22Rv1 (cell line): Measurements from ENCODE around the gene TMEM11.

Experiments
- H3K27ac ChIP-seq: fragments of 450-650 bp; 2 replicates; pipeline ENCODE4 v1.5.1; 2017
- CTCF ChIP-seq: fragments of 450-650 bp; IDR thresholded peaks from 2 replicates; pipeline ENCODE4 v1.5.1; 2017; ENCODE audit warnings: mild to moderate bottlenecking
- ZFX ChIP-seq: fragments of 450-650 bp; IDR thresholded peaks from 2 replicates; pipeline ENCODE4 v1.6.1; 2017; ENCODE audit warnings: antibody characterized with exemption, borderline replicate concordance

Gene TMEM11

GRCh38 chr17:21247552-21248258 lies 33.7 kb upstream of the TMEM11 start:
- TF ChIP-seq ZFX = no peak
- no peak for TF ChIP-seq CTCF
- no peak overlapping the region for H3K27ac ChIP-seq

GRCh38 chr17:21246698-21247097 lies 32.7 kb upstream of the TMEM11 start:
- no peak overlapping the region for H3K27ac ChIP-seq
- no peak for TF ChIP-seq ZFX
- no peak for TF ChIP-seq CTCF

GRCh38 chr17:21245639-21246084 lies 31.7 kb upstream of the TMEM11 start:
- TF ChIP-seq ZFX = no peak
- TF ChIP-seq CTCF = no peak
- no peak overlapping the region for H3K27ac ChIP-seq

GRCh38 chr17:21243516-21244303 lies 29.7 kb upstream of the TMEM11 start:
- TF ChIP-seq ZFX = no peak
- no peak for TF ChIP-seq CTCF
- no peak overlapping the region for H3K27ac ChIP-seq

- no peak overlapping the region for H3K27ac ChIP-seq
- TF ChIP-seq ZFX (no peak), CTCF (no peak)
These were observed 29.0 kb upstream of the TMEM11 start for GRCh38 chr17:21242780-21243515.

- no peak overlapping the region for H3K27ac ChIP-seq
- TF ChIP-seq CTCF (no peak), ZFX (no peak)
These were observed 28.2 kb upstream of the TMEM11 start for GRCh38 chr17:21242026-21242697.
